SH-SY5Y (cell line): Measurements from ENCODE around the gene IFT74.

ENCODE experiments used
- GATA2 ChIP-seq: IDR thresholded peaks from 2 replicates; pipeline ENCODE4 v1.6.1; 2011; ENCODE audit warnings: mild to moderate bottlenecking, low read depth, low read length
- GATA3 ChIP-seq: IDR thresholded peaks from 2 replicates; pipeline ENCODE4 v1.6.1; 2011; ENCODE audit warnings: low read depth, mild to moderate bottlenecking, low read length, moderate library complexity

- TF ChIP-seq GATA2 (no peak), GATA3 (no peak)
Measured at GRCh38 chr9:26955921-26956859, at the start of gene IFT74.
